ENCODE results near the gene NUTF2.

The NUTF2 gene

GRCh38 chr16:67846320-67847063 lies at the start of gene NUTF2:
Gene NUTF2 (plus strand): TSS chr16:67846933. CDS start chr16:67865131, 18,198 bp downstream.
- no peak for DNase-seq (ENCODE audit: low read depth)
- H3K4me3 ChIP-seq (ENCODE audit: control insufficient read depth, low read depth, low read length): peak within 1 kb of the TSS; percentile 88
- TF ChIP-seq CTCF (IDR thresholded peaks at IDR 0.05; ENCODE audit: control insufficient read depth, insufficient read depth, low read depth, low read length, missing control alignments): no peak

GRCh38 chr16:67800338-67800926 lies 46.3 kb upstream of the NUTF2 start:
- no peak for DNase-seq (ENCODE audit: low read depth)
- H3K4me3 ChIP-seq (ENCODE audit: control insufficient read depth, low read depth, low read length): no peak overlapping the region
- TF ChIP-seq CTCF (IDR thresholded peaks at IDR 0.05; ENCODE audit: control insufficient read depth, insufficient read depth, low read depth, low read length, missing control alignments): no peak

GRCh38 chr16:67801241-67801640 lies 45.5 kb upstream of the NUTF2 start:
- no peak overlapping the region for H3K4me3 ChIP-seq (ENCODE audit: control insufficient read depth, low read depth, low read length)
- TF ChIP-seq CTCF (IDR thresholded peaks at IDR 0.05; ENCODE audit: control insufficient read depth, insufficient read depth, low read depth, low read length, missing control alignments): no peak
- no peak for DNase-seq (ENCODE audit: low read depth)

- TF ChIP-seq CTCF (IDR thresholded peaks at IDR 0.05; ENCODE audit: control insufficient read depth, insufficient read depth, low read depth, low read length, missing control alignments): no peak
- H3K4me3 ChIP-seq (ENCODE audit: control insufficient read depth, low read depth, low read length): no peak overlapping the region
- no peak for DNase-seq (ENCODE audit: low read depth)
These were observed 44.9 kb upstream of the NUTF2 start for GRCh38 chr16:67801883-67802282.

GRCh38 chr16:67803894-67804293 lies 42.8 kb upstream of the NUTF2 start:
- no peak overlapping the region for H3K4me3 ChIP-seq (ENCODE audit: control insufficient read depth, low read depth, low read length)
- DNase-seq (ENCODE audit: low read depth): no peak
- TF ChIP-seq CTCF (IDR thresholded peaks at IDR 0.05; ENCODE audit: control insufficient read depth, insufficient read depth, low read depth, low read length, missing control alignments): no peak

GRCh38 chr16:67804853-67805542 lies 41.7 kb upstream of the NUTF2 start:
- H3K4me3 ChIP-seq (ENCODE audit: control insufficient read depth, low read depth, low read length): peak overlapping the region; percentile 89
- no peak for TF ChIP-seq CTCF (IDR thresholded peaks at IDR 0.05; ENCODE audit: control insufficient read depth, insufficient read depth, low read depth, low read length, missing control alignments)
- no peak for DNase-seq (ENCODE audit: low read depth)

Data from AG09309 (cell line).